PC-9 (cell line): Measurements from ENCODE around the gene TENT5C. TPM values are rescaled to one million over a fixed set of nuclear protein-coding genes. Genes with fewer than 3 reads are reported as not detected.

Source experiments
- BruUV-seq: library from RNA; stranded (reverse); fragments of 400-500 nt; replicated peaks from 2 replicates; lab custom pipeline; 2021; lab: Mats Ljungman, UMichigan
- CTCF ChIA-PET: fragments of 300-600 bp; sonication (Branson Sonifier 250); formaldehyde crosslinking; loops from one replicate; lab custom pipeline; 2022; ENCODE audit warnings: antibody characterized with exemption; lab: Charles Lee
- POLR2A ChIA-PET: fragments of 300-600 bp; sonication (Branson Sonifier 250); formaldehyde crosslinking; loops from one replicate; lab custom pipeline; 2022; ENCODE audit warnings: antibody characterized with exemption; ENCODE audit not compliant: unreplicated experiment; lab: Charles Lee
- DNase-seq, 2 experiments: peaks; one replicate each; pipeline versions ENCODE4 v3.0.0 to v3.0.0-alpha.2; 2015 to 2022; ENCODE audit warnings: mixed read lengths in 1 of 2
- H2AFZ ChIP-seq: fragments of 200-600 bp; sonication (generic); 2 replicates; pipeline ENCODE4 v1.8.1; 2017; ENCODE audit warnings: antibody characterized with exemption
- H3F3A ChIP-seq: fragments of 200-600 bp; sonication (generic); 2 replicates; pipeline ENCODE4 v1.8.1; 2017; ENCODE audit warnings: antibody characterized with exemption, mild to moderate bottlenecking, low read depth; ENCODE audit not compliant: insufficient read depth
- H3K27ac ChIP-seq: fragments of 200-600 bp; sonication (generic); 2 replicates; pipeline ENCODE4 v1.6.1; 2016; ENCODE audit warnings: mixed run types
- H3K27me3 ChIP-seq: fragments of 200-600 bp; sonication (generic); 2 replicates; pipeline ENCODE4 v1.6.1; 2016; ENCODE audit warnings: low read depth, mixed run types; ENCODE audit not compliant: insufficient read depth
- H3K36me3 ChIP-seq: fragments of 200-600 bp; sonication (generic); 2 replicates; pipeline ENCODE4 v1.6.1; 2016; ENCODE audit warnings: low read depth, mixed run types
- H3K4me1 ChIP-seq: fragments of 200-600 bp; sonication (generic); replicated peaks from 2 replicates; pipeline ENCODE4 v1.6.1; 2016; ENCODE audit warnings: mixed run types; ENCODE audit not compliant: insufficient read depth
- H3K4me2 ChIP-seq: fragments of 200-600 bp; sonication (generic); 2 replicates; pipeline ENCODE4 v1.6.1; 2017; ENCODE audit warnings: mixed run types
- H3K4me3 ChIP-seq: fragments of 200-600 bp; sonication (generic); 2 replicates; pipeline ENCODE4 v1.6.1; 2016; ENCODE audit warnings: mixed run types
- H3K79me2 ChIP-seq: fragments of 200-600 bp; sonication (generic); 2 replicates; pipeline ENCODE4 v1.6.1; 2017; ENCODE audit warnings: low read depth, mixed run types
- H3K9me2 ChIP-seq: fragments of 200-600 bp; sonication (generic); 2 replicates; pipeline ENCODE4 v1.8.1; 2017; ENCODE audit warnings: mild to moderate bottlenecking; ENCODE audit not compliant: insufficient read depth
- H3K9me3 ChIP-seq: fragments of 200-600 bp; sonication (generic); 2 replicates; pipeline ENCODE4 v1.8.1; 2016; ENCODE audit warnings: low read depth; ENCODE audit not compliant: insufficient read depth
- H4K20me1 ChIP-seq: fragments of 200-600 bp; sonication (generic); 2 replicates; pipeline ENCODE4 v1.8.1; 2017; ENCODE audit not compliant: insufficient read depth
- CTCF ChIP-seq: fragments of 200-600 bp; sonication (generic); conservative IDR thresholded peaks from 2 replicates; pipeline ENCODE4 v1.6.1; 2017; ENCODE audit warnings: mixed run types, antibody characterized with exemption, mild to moderate bottlenecking, moderate library complexity
- EZH2 ChIP-seq: fragments of 200-600 bp; sonication (generic); IDR thresholded peaks from 2 replicates; pipeline ENCODE4 v1.8.0; 2017; ENCODE audit warnings: antibody characterized with exemption, low read depth
- intact Hi-C: fragments of 100-400 bp; cut with micrococcal nuclease; formaldehyde crosslinking; loops from one replicate; pipeline ENCODE4 v1.10.0; 2022; ENCODE audit not compliant: unreplicated experiment
- total RNA-seq: library from RNA; stranded (reverse); gene quantifications from 2 replicates; pipeline ENCODE4 v1.2.3, GENCODE V29; 2021

TENT5C gene
- total RNA-seq, 1 experiment from 2014 or later = 4.3 TPM

GRCh38 chr1:117669572-117669971 lies 63.7 kb downstream of the TENT5C start:
- ChIA-PET POLR2A (interaction anchor here (0.5 kb wide), 1 partner anchor 56 kb away, joined by 3 read pairs; no protein-coding TSS in a partner anchor), CTCF (no interaction called here)
- no peak for DNase-seq
- peaks cover 7% of the 10 kb centered on the region for H3K4me1 ChIP-seq
- no peak overlapping the region for H2AFZ ChIP-seq
- H3K4me2 ChIP-seq = no peak overlapping the region
- no peaks in the 10 kb centered on the region for H3F3A ChIP-seq
- intact Hi-C loops = no loop called here
- no peak overlapping the region for H3K27ac ChIP-seq
- no peaks in the 10 kb centered on the region for H4K20me1 ChIP-seq
- no peak overlapping the region for H3K4me3 ChIP-seq
- H3K9me2 ChIP-seq = no peaks in the 10 kb centered on the region
- H3K9me3 ChIP-seq = no peaks in the 10 kb centered on the region
- TF ChIP-seq CTCF (no peak), EZH2 (no peak)
- H3K79me2 ChIP-seq = no peaks in the 10 kb centered on the region
- no TSS peak for BruUV-seq
- no peaks in the 10 kb centered on the region for H3K36me3 ChIP-seq
- no peaks in the 10 kb centered on the region for H3K27me3 ChIP-seq

GRCh38 chr1:117670976-117671780 lies 65.3 kb downstream of the TENT5C start:
- Histone ChIP-seq H2AFZ (no peak overlapping the region), H3K4me1 (peaks cover 7% of the 10 kb centered on the region), H3K27ac (no peak overlapping the region), H3K9me2 (no peaks in the 10 kb centered on the region), H3K9me3 (no peaks in the 10 kb centered on the region), H4K20me1 (no peaks in the 10 kb centered on the region), H3F3A (no peaks in the 10 kb centered on the region), H3K4me3 (no peak overlapping the region), H3K36me3 (no peaks in the 10 kb centered on the region), H3K79me2 (no peaks in the 10 kb centered on the region), H3K4me2 (no peak overlapping the region), H3K27me3 (no peaks in the 10 kb centered on the region)
- ChIA-PET POLR2A (no interaction called here), CTCF (no interaction called here)
- intact Hi-C loops = loop anchor here (5.0 kb wide), 1 partner anchor 81 kb away; no protein-coding TSS in a partner anchor
- TF ChIP-seq EZH2 = no peak
- TF ChIP-seq CTCF = no peak
- DNase-seq = no peak
- BruUV-seq = no TSS peak

- no peaks in the 10 kb centered on the region for H3K27me3 ChIP-seq
- H3K4me3 ChIP-seq = no peak overlapping the region
- H4K20me1 ChIP-seq = no peaks in the 10 kb centered on the region
- no TSS peak for BruUV-seq
- no peak for DNase-seq
- H3K79me2 ChIP-seq = no peaks in the 10 kb centered on the region
- intact Hi-C loops = loop anchor here (5.0 kb wide), 1 partner anchor 80 kb away; no protein-coding TSS in a partner anchor
- H3K9me3 ChIP-seq = no peaks in the 10 kb centered on the region
- no peak overlapping the region for H3K4me2 ChIP-seq
- TF ChIP-seq EZH2 (no peak), CTCF (no peak)
- H3F3A ChIP-seq = no peaks in the 10 kb centered on the region
- peaks cover 7% of the 10 kb centered on the region for H3K4me1 ChIP-seq
- ChIA-PET POLR2A (no interaction called here), CTCF (no interaction called here)
- no peak overlapping the region for H2AFZ ChIP-seq
- H3K36me3 ChIP-seq = no peaks in the 10 kb centered on the region
- H3K9me2 ChIP-seq = no peaks in the 10 kb centered on the region
- no peak overlapping the region for H3K27ac ChIP-seq
Observed at GRCh38 chr1:117671781-117672501, 66.1 kb downstream of the TENT5C start.
